ENCODE results near the gene CLEC18A.

- TF ChIP-seq, protein P1, sequence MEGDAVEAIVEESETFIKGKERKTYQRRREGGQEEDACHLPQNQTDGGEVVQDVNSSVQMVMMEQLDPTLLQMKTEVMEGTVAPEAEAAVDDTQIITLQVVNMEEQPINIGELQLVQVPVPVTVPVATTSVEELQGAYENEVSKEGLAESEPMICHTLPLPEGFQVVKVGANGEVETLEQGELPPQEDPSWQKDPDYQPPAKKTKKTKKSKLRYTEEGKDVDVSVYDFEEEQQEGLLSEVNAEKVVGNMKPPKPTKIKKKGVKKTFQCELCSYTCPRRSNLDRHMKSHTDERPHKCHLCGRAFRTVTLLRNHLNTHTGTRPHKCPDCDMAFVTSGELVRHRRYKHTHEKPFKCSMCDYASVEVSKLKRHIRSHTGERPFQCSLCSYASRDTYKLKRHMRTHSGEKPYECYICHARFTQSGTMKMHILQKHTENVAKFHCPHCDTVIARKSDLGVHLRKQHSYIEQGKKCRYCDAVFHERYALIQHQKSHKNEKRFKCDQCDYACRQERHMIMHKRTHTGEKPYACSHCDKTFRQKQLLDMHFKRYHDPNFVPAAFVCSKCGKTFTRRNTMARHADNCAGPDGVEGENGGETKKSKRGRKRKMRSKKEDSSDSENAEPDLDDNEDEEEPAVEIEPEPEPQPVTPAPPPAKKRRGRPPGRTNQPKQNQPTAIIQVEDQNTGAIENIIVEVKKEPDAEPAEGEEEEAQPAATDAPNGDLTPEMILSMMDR (IDR thresholded peaks at IDR 0.05; ENCODE audit: low read depth, low read length, poor library complexity, severe bottlenecking) = peak; percentile 27
- no peak for TF ChIP-seq EZH2phosphoT487 (IDR thresholded peaks at IDR 0.05; ENCODE audit: borderline replicate concordance, low read length)
Observed at GRCh38 chr16:69937465-69937951, 13.6 kb upstream of the CLEC18A start.

All from DOHH2 (cell line).